HepG2 (cell line): ENCODE results near the gene PGM5. TPM values are rescaled to one million over a fixed set of nuclear protein-coding genes. Genes with fewer than 3 reads are reported as not detected.

ENCODE experiments used
- ATAC-seq: fragments of 200-7000 bp; cut with Tn5 transposase; 3 replicates; pipeline ENCODE4 v1.9.1; 2020; ENCODE audit warnings: mild to moderate bottlenecking, moderate library complexity
- BruUV-seq: library from RNA; stranded (reverse); fragments of 400-500 nt; replicated peaks from 2 replicates; lab custom pipeline; 2021; lab: Mats Ljungman, UMichigan
- CTCF ChIA-PET: fragments of 300-600 bp; formaldehyde crosslinking; extraction: SDS; loops from one replicate; lab custom pipeline; 2021; ENCODE audit warnings: low total read pairs, inconsistent platforms, low intra/inter-chr PET ratio; lab: Yijun Ruan, JAX
- POLR2A ChIA-PET: fragments of 350-600 bp; sonication (Branson Sonifier 250); formaldehyde crosslinking; loops from one replicate; lab custom pipeline; 2020; ENCODE audit warnings: antibody characterized with exemption, inconsistent platforms; lab: Yijun Ruan, JAX
- DNase-seq: peaks from one replicate; pipeline ENCODE4 v3.0.0-alpha.2; 2015; ENCODE audit warnings: low spot score
- FAIRE-seq: peaks from 3 replicates; lab custom pipeline; 2011; peaks lifted over from hg19 to GRCh38; lab: Jason Lieb, UNC
- H2AFZ ChIP-seq: one replicate; pipeline ENCODE4 v1.6.1; 2011; ENCODE audit warnings: low read length, inconsistent platforms
- H3K27ac ChIP-seq: fragments of 300-600 bp; 3 replicates; pipeline ENCODE4 v1.8.0; 2011; ENCODE audit warnings: mixed run types, mild to moderate bottlenecking, mixed read lengths, low read length, inconsistent platforms; ENCODE audit not compliant: insufficient read depth; ENCODE audit errors: extremely low read length
- H3K27me3 ChIP-seq, 2 experiments: fragments of 200-600 bp in 1 of 2; 2 replicates in 1 of 2; 3 replicates in 1 of 2; pipeline versions ENCODE4 v1.6.0 to v1.8.0; 2011; ENCODE audit warnings: low read length in 2 of 2, mild to moderate bottlenecking in 2 of 2, moderate library complexity in 2 of 2, inconsistent platforms in 1 of 2; ENCODE audit not compliant: insufficient read depth in 2 of 2, control insufficient read depth in 1 of 2
- H3K36me3 ChIP-seq, 2 experiments: fragments of 200-600 bp in 1 of 2; replicated peaks in 1 of 2; 2 replicates in 1 of 2; 3 replicates in 1 of 2; pipeline versions ENCODE4 v1.5.1 to v1.8.0; 2011; ENCODE audit warnings: low read length in 2 of 2, inconsistent platforms in 1 of 2; ENCODE audit not compliant: insufficient read depth in 2 of 2, control insufficient read depth in 1 of 2
- H3K4me1 ChIP-seq: 2 replicates; pipeline ENCODE4 v1.5.1; 2012; ENCODE audit warnings: low read length, inconsistent platforms; ENCODE audit not compliant: insufficient read depth
- H3K4me2 ChIP-seq: 2 replicates; pipeline ENCODE4 v1.6.0; 2011; ENCODE audit warnings: low read depth, low read length, inconsistent platforms
- H3K4me3 ChIP-seq, 3 experiments: fragments of 200-600 bp in 1 of 3; sonication (generic), shearing (Covaris generic) in 1 of 3; replicated peaks in 1 of 3; 2 replicates each; pipeline ENCODE4 v1.5.1; 2011 to 2016; ENCODE audit warnings: low read length in 3 of 3, inconsistent platforms in 2 of 3, low read depth in 2 of 3, mild to moderate bottlenecking in 2 of 3, control low read depth in 1 of 3, mixed read lengths in 1 of 3; ENCODE audit not compliant: insufficient read depth in 1 of 3
- H3K79me2 ChIP-seq: one replicate; pipeline ENCODE4 v1.6.1; 2011; ENCODE audit warnings: low read length, inconsistent platforms; ENCODE audit not compliant: insufficient read depth
- H3K9ac ChIP-seq: 2 replicates; pipeline ENCODE4 v1.6.0; 2011; ENCODE audit warnings: mild to moderate bottlenecking, low read depth, low read length, inconsistent platforms; ENCODE audit not compliant: insufficient read depth
- H3K9me3 ChIP-seq: 2 replicates; pipeline ENCODE4 v1.5.1; 2012; ENCODE audit warnings: mild to moderate bottlenecking, low read length
- H4K20me1 ChIP-seq: 2 replicates; pipeline ENCODE4 v1.6.0; 2011; ENCODE audit warnings: inconsistent platforms, mild to moderate bottlenecking, low read length, moderate library complexity; ENCODE audit not compliant: insufficient read depth
- ARID2 ChIP-seq: sonication (generic); formaldehyde crosslinking; IDR thresholded peaks from 2 replicates; pipeline ENCODE4 v1.8.1; 2022; ENCODE audit warnings: mild to moderate bottlenecking, missing genetic modification reagents, borderline replicate concordance
- CTCF ChIP-seq: sonication (generic); formaldehyde crosslinking; IDR thresholded peaks from 2 replicates; pipeline ENCODE4 v1.5.0; 2020; ENCODE audit warnings: mild to moderate bottlenecking, missing genetic modification reagents, moderate library complexity
- NR3C1 ChIP-seq: sonication (generic); formaldehyde crosslinking; IDR thresholded peaks from 2 replicates; pipeline ENCODE4 v1.4.0; 2020; ENCODE audit warnings: missing genetic modification reagents
- POLR2G ChIP-seq: fragments of 200-400 bp; formaldehyde crosslinking; IDR thresholded peaks from 2 replicates; pipeline ENCODE4 v1.6.1; 2018; ENCODE audit warnings: mild to moderate bottlenecking, low read depth, low read length, moderate library complexity
- PRDM10 ChIP-seq: sonication (generic); formaldehyde crosslinking; IDR thresholded peaks from 2 replicates; pipeline ENCODE4 v1.4.0; 2020; ENCODE audit warnings: low read depth, missing genetic modification reagents
- SALL1 ChIP-seq: sonication (generic); formaldehyde crosslinking; IDR thresholded peaks from 2 replicates; pipeline ENCODE4 v1.8.0; 2022; ENCODE audit warnings: mild to moderate bottlenecking, missing genetic modification reagents
- SMYD3 ChIP-seq: sonication (generic); formaldehyde crosslinking; IDR thresholded peaks from 2 replicates; pipeline ENCODE4 v1.8.1; 2023; ENCODE audit warnings: mild to moderate bottlenecking, missing genetic modification reagents
- SP5 ChIP-seq: IDR thresholded peaks from 2 replicates; pipeline ENCODE4 v1.6.1; 2016; ENCODE audit warnings: low read depth, borderline replicate concordance
- ZNF124 ChIP-seq: sonication (generic); formaldehyde crosslinking; IDR thresholded peaks from 2 replicates; pipeline ENCODE4 v1.4.0; 2020; ENCODE audit warnings: missing genetic modification reagents
- ZNF292 ChIP-seq: sonication (generic); formaldehyde crosslinking; IDR thresholded peaks from 2 replicates; pipeline ENCODE4 v1.8.1; 2022; ENCODE audit warnings: mild to moderate bottlenecking, low read depth, missing genetic modification reagents, borderline replicate concordance
- ZNF432 ChIP-seq: sonication (generic); formaldehyde crosslinking; IDR thresholded peaks from 2 replicates; pipeline ENCODE4 v1.5.0; 2020; ENCODE audit warnings: missing genetic modification reagents, mild to moderate bottlenecking, borderline replicate concordance
- ZNF597 ChIP-seq: sonication (generic); formaldehyde crosslinking; IDR thresholded peaks from 2 replicates; pipeline ENCODE4 v1.5.0; 2020; ENCODE audit warnings: missing genetic modification reagents
- ZNF710 ChIP-seq: sonication (generic); formaldehyde crosslinking; IDR thresholded peaks from 2 replicates; pipeline ENCODE4 v1.5.0; 2020; ENCODE audit warnings: mild to moderate bottlenecking, missing genetic modification reagents, borderline replicate concordance
- ZSCAN12 ChIP-seq: sonication (generic); formaldehyde crosslinking; IDR thresholded peaks from 2 replicates; pipeline ENCODE4 v1.9.0; 2021; ENCODE audit warnings: mild to moderate bottlenecking, missing genetic modification reagents
- WGBS: methylation state at CpG from one replicate; pipeline ENCODE4 v1.1.6; 2017; ENCODE audit warnings: low lambda C conversion rate; 5-methylcytosine and 5-hydroxymethylcytosine counted together
- in situ Hi-C: cut with HindIII; loops from 2 replicates; pipeline ENCODE4 v1.10.0; 2017; ENCODE audit warnings: low pct_unique_long_range_greater_than_20kb; ENCODE audit not compliant: extremely low pct_ligation_motif_present
- intact Hi-C: fragments of 100-400 bp; cut with micrococcal nuclease; formaldehyde crosslinking; loops from one replicate; pipeline ENCODE4 v1.10.0; 2022; ENCODE audit not compliant: unreplicated experiment
- polyA plus RNA-seq, 8 experiments: library from polyadenylated mRNA; depleted of rRNA in 3 of 8; stranded (reverse) in 7 of 8; unstranded in 1 of 8; fragments of >200 nt; fragmentation: Illumina TruSeq in 4 of 8; extraction: Trizol in 4 of 8; gene quantifications; 2 replicates each; pipeline versions ENCODE4 v1.2.1 to v1.2.3, GENCODE V29; 2011 to 2016; ENCODE audit warnings: low read depth in 4 of 8, missing spikeins in 1 of 8, mixed read lengths in 1 of 8; ENCODE audit not compliant: insufficient read depth in 1 of 8
- total RNA-seq, 5 experiments: library from RNA; depleted of rRNA; stranded (reverse); fragments of >200 nt; fragmentation: Illumina TruSeq; extraction: Trizol; gene quantifications; 2 replicates each; pipeline ENCODE4 v1.2.3, GENCODE V29; 2016; ENCODE audit warnings: low read depth in 1 of 5

The PGM5 gene
- total and polyA plus RNA-seq, 2 of the 13 experiments (the other 11 are each of a cell fraction or from before 2014, with no cell fraction given) = not detected

GRCh38 chr9:68431307-68431706 is 74.9 kb downstream of the PGM5 start (continued):
- TF ChIP-seq SP5 (CRISPR knock-in tag) (no peak), ZNF710 (CRISPR knock-in tag) (no peak)

- FAIRE-seq (no peak), DNase-seq (no peak), ATAC-seq (no peak)
- H3K9ac ChIP-seq = no peak overlapping the region
- no TSS peak for BruUV-seq
- intact Hi-C loops (no loop called here), in situ Hi-C loops (no loop called here)
- H3K4me3 ChIP-seq = no peak overlapping the region
- TF ChIP-seq ZNF597 (no peak), ZNF292 (CRISPR knock-in tag) (no peak), ZNF124 (CRISPR knock-in tag) (no peak), ARID2 (CRISPR knock-in tag) (no peak), ZNF432 (CRISPR knock-in tag) (no peak), POLR2G (no peak), PRDM10 (CRISPR knock-in tag) (no peak), ZSCAN12 (CRISPR knock-in tag) (no peak), SALL1 (CRISPR knock-in tag) (no peak), SMYD3 (CRISPR knock-in tag) (no peak), NR3C1 (CRISPR knock-in tag) (no peak), CTCF (CRISPR knock-in tag) (no peak)
- 59% methylated on average over 6 of the region's 6 CpGs for WGBS
- no peaks in the 10 kb centered on the region for H3K79me2 ChIP-seq
- ChIA-PET CTCF (no interaction called here), POLR2A (no interaction called here)
- no peak overlapping the region for H2AFZ ChIP-seq
- no peak overlapping the region for H3K4me2 ChIP-seq
- no peak overlapping the region for H3K27ac ChIP-seq
- no peaks in the 10 kb centered on the region for H3K27me3 ChIP-seq
- H3K36me3 ChIP-seq = no peaks in the 10 kb centered on the region
- H3K4me1 ChIP-seq = no peaks in the 10 kb centered on the region
- H4K20me1 ChIP-seq = no peaks in the 10 kb centered on the region
- H3K9me3 ChIP-seq = no peaks in the 10 kb centered on the region
Observed at GRCh38 chr9:68433531-68434110, 77.2 kb downstream of the PGM5 start.
